DOHH2 (cell line): ENCODE data around the gene ABCA4.

Experiments
- H3F3A ChIP-seq: fragments of 200-600 bp; sonication (generic), shearing (Covaris generic); 2 replicates; pipeline ENCODE4 v1.6.0; 2016; ENCODE audit warnings: antibody characterized with exemption, mild to moderate bottlenecking; ENCODE audit not compliant: control insufficient read depth, insufficient read depth
- H3K27ac ChIP-seq: fragments of 200-600 bp; sonication (generic); 2 replicates; pipeline ENCODE4 v1.5.1; 2014; ENCODE audit warnings: low read depth, mild to moderate bottlenecking, low read length, moderate library complexity
- H3K27me3 ChIP-seq: fragments of 200-600 bp; sonication (generic); 2 replicates; pipeline ENCODE4 v1.6.1; 2014; ENCODE audit warnings: mild to moderate bottlenecking, low read length, mixed read lengths; ENCODE audit not compliant: control insufficient read depth
- H3K36me3 ChIP-seq: fragments of 200-600 bp; sonication (generic); 2 replicates; pipeline ENCODE4 v1.6.1; 2014; ENCODE audit warnings: mild to moderate bottlenecking, low read length, moderate library complexity, mixed read lengths; ENCODE audit not compliant: control insufficient read depth
- H3K4me1 ChIP-seq: fragments of 200-600 bp; sonication (generic); 2 replicates; pipeline ENCODE4 v1.6.1; 2014; ENCODE audit warnings: mild to moderate bottlenecking, low read length, mixed read lengths; ENCODE audit not compliant: control insufficient read depth
- H3K4me2 ChIP-seq: fragments of 200-600 bp; sonication (generic); 2 replicates; pipeline ENCODE4 v1.6.0; 2014; ENCODE audit warnings: mild to moderate bottlenecking, low read length, moderate library complexity
- H3K4me3 ChIP-seq: fragments of 200-600 bp; sonication (generic); 2 replicates; pipeline ENCODE4 v1.5.1; 2014; ENCODE audit warnings: mild to moderate bottlenecking, low read length, mixed read lengths
- H3K79me2 ChIP-seq: fragments of 200-600 bp; sonication (generic); 2 replicates; pipeline ENCODE4 v1.6.1; 2014; ENCODE audit warnings: mild to moderate bottlenecking, low read length, mixed read lengths; ENCODE audit not compliant: control insufficient read depth
- H3K9me2 ChIP-seq: fragments of 200-600 bp; sonication (generic); replicated peaks from 2 replicates; pipeline ENCODE4 v1.6.1; 2014; ENCODE audit warnings: mild to moderate bottlenecking, low read length, mixed read lengths; ENCODE audit not compliant: control insufficient read depth
- H3K9me3 ChIP-seq: fragments of 200-600 bp; sonication (generic); 2 replicates; pipeline ENCODE4 v1.6.1; 2014; ENCODE audit warnings: antibody characterized with exemption, low read length, mixed read lengths; ENCODE audit not compliant: control insufficient read depth, insufficient read depth
- H4K20me1 ChIP-seq: fragments of 200-600 bp; sonication (generic); 2 replicates; pipeline ENCODE4 v1.6.0; 2014; ENCODE audit warnings: low read depth, mild to moderate bottlenecking, antibody characterized with exemption, low read length, moderate library complexity; ENCODE audit not compliant: control insufficient read depth, insufficient read depth
- EZH2phosphoT487 ChIP-seq: fragments of 200-600 bp; sonication (generic); IDR thresholded peaks from 2 replicates; pipeline ENCODE4 v1.6.1; 2017; ENCODE audit warnings: borderline replicate concordance, mild to moderate bottlenecking, antibody characterized with exemption, low read length, moderate library complexity, mixed read lengths
- TF ChIP-seq, protein P1 (sequence below): fragments of 200-600 bp; sonication (generic); IDR thresholded peaks from one replicate; pipeline ENCODE4 v1.5.1; 2014; ENCODE audit warnings: antibody characterized with exemption, mild to moderate bottlenecking, low read depth, low read length; ENCODE audit not compliant: poor library complexity, severe bottlenecking

Gene ABCA4

DNA sequence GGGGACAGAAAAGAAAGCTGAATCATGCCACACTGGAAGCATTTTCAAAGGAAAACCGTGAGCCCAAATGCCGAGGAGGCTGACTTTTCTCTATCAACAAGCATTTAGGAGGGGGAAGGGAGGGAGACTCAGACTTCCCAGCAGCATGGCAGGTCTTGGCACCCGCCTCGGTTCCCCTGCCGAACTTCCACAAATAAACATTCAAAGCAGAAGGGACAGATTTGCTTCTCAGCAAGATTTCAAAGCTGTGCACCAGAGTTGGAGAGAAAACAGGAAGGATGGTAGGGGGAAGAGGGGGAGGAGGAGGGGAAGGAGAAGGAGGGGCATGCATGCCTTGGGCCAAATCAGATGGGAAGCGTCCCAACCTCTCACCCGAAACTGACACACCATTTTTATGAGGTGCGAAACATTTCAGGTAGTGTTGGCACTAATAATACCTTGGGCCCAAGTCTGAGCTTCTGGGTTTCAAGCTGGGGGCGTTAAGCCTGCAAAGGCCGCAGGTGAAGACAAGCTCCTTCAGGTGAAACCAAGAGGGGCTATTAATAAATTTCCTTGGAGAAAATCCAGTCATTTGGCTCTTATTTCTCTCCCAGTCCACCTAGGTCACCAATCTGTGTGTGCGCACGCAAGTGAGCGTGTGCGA is 26.4 kb downstream of the ABCA4 start:
- Histone ChIP-seq H3K27ac (no peak overlapping the region), H3K4me2 (no peak overlapping the region)
- TF ChIP-seq EZH2phosphoT487: no peak
- TF ChIP-seq, protein P1, sequence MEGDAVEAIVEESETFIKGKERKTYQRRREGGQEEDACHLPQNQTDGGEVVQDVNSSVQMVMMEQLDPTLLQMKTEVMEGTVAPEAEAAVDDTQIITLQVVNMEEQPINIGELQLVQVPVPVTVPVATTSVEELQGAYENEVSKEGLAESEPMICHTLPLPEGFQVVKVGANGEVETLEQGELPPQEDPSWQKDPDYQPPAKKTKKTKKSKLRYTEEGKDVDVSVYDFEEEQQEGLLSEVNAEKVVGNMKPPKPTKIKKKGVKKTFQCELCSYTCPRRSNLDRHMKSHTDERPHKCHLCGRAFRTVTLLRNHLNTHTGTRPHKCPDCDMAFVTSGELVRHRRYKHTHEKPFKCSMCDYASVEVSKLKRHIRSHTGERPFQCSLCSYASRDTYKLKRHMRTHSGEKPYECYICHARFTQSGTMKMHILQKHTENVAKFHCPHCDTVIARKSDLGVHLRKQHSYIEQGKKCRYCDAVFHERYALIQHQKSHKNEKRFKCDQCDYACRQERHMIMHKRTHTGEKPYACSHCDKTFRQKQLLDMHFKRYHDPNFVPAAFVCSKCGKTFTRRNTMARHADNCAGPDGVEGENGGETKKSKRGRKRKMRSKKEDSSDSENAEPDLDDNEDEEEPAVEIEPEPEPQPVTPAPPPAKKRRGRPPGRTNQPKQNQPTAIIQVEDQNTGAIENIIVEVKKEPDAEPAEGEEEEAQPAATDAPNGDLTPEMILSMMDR: no peak

DNA sequence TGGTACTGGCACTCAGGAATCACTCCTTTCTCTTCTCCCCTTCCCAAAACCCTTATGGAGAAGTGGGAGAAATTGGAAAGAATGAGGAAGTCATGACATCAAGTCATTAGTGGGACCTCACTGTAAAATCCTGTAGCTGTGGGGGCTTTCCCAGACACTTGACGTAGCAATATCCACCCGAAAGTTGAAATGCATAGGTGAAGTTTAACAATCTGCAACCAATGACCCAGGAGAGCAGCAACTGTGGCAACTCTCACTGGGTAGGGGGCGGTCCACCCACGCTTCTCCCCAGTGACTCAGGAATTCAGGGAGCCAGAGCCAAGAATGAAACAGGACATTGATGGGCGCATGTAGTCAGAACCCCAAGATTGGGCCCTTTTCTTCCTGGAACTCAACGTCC is 27.0 kb downstream of the ABCA4 start:
- H3K79me2 ChIP-seq: no peaks in the 10 kb centered on the region
- H3K9me2 ChIP-seq: no peaks in the 10 kb centered on the region
- peaks cover 16% of the 10 kb centered on the region for H3K4me1 ChIP-seq
- no peaks in the 10 kb centered on the region for H4K20me1 ChIP-seq
- H3K4me3 ChIP-seq: no peak overlapping the region
- no peaks in the 10 kb centered on the region for H3K36me3 ChIP-seq
- TF ChIP-seq EZH2phosphoT487: no peak
- TF ChIP-seq, protein P1: no peak
- no peak overlapping the region for H3K27ac ChIP-seq
- H3K27me3 ChIP-seq: peaks cover 8% of the 10 kb centered on the region; the same call in 1 of the 2 replicates
- no peak overlapping the region for H3K4me2 ChIP-seq
- H3F3A ChIP-seq: no peaks in the 10 kb centered on the region
- H3K9me3 ChIP-seq: no peaks in the 10 kb centered on the region

More for the DNA sequence above, 26.4 kb downstream of the ABCA4 start:
- Histone ChIP-seq H3K36me3 (no peaks in the 10 kb centered on the region), H3K9me2 (no peaks in the 10 kb centered on the region), H3K4me1 (peaks cover 16% of the 10 kb centered on the region), H4K20me1 (no peaks in the 10 kb centered on the region), H3K79me2 (no peaks in the 10 kb centered on the region), H3K4me3 (no peak overlapping the region), H3F3A (no peaks in the 10 kb centered on the region), H3K27me3 (peaks cover 8% of the 10 kb centered on the region; the same call in 1 of the 2 replicates), H3K9me3 (no peaks in the 10 kb centered on the region)

DNA sequence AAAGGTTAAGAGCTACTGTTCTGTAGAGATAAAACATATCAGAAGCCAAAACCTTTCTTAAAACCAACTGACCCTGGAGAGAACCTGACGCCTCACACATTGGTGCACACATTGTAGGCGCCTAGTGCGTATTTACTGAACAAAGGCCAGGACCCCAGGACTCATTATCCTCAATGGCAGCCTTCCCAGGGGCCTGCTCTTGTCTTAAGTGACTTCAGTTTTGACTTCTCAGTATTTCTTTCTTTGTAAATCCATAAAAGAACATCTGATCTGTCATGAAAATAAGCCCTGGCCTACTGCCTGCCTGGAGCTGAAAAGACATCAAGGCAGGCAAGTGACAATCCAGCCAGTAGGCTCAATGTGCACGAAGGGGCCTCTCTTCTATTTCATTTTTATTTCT is 27.6 kb downstream of the ABCA4 start:
- peaks cover 8% of the 10 kb centered on the region; the same call in 1 of the 2 replicates for H3K27me3 ChIP-seq
- TF ChIP-seq, protein P1: no peak
- TF ChIP-seq EZH2phosphoT487: no peak
- H3K9me2 ChIP-seq: no peaks in the 10 kb centered on the region
- H3K9me3 ChIP-seq: no peaks in the 10 kb centered on the region
- no peaks in the 10 kb centered on the region for H3K79me2 ChIP-seq
- no peak overlapping the region for H3K4me3 ChIP-seq
- no peaks in the 10 kb centered on the region for H4K20me1 ChIP-seq
- H3K27ac ChIP-seq: no peak overlapping the region
- H3F3A ChIP-seq: no peaks in the 10 kb centered on the region
- no peaks in the 10 kb centered on the region for H3K36me3 ChIP-seq
- H3K4me1 ChIP-seq: peaks cover 16% of the 10 kb centered on the region
- H3K4me2 ChIP-seq: no peak overlapping the region
